Activated T-cell treated with anti-CD3 and anti-CD28 coated beads for 1 hour (primary cell): ENCODE results near the gene NCAM1.
"Not testable (repeated sequence)": the region's sequence is repeated elsewhere in the genome, so short reads cannot be mapped to it uniquely, and the experiment has no call there.

ENCODE experiments used
- DNase-seq: peaks from one replicate; pipeline ENCODE4 v3.0.0-alpha.2; 2020; ENCODE audit warnings: low read depth

The NCAM1 gene

DNA sequence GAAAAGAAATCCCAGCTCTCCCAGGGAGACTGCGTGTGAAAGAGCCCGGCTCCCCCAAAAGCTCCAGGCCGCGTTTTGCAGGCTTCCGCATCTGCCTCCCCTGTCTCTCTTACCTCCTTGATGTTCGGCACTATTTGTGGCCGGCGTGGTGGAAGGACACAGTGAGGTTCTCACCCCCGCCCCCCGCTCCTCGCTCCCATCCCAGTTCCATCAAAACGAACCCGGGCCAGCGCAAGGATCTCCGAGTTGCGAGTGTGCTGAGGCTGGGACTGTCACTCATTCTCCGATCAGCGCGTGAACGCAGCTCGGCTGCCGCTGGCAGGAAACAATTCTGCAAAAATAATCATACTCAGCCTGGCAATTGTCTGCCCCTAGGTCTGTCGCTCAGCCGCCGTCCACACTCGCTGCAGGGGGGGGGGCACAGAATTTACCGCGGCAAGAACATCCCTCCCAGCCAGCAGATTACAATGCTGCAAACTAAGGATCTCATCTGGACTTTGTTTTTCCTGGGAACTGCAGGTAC, at the start of gene NCAM1:
TSS of gene NCAM1 (plus strand) at position 275 of the 523 bp plus-strand sequence.
- DNase-seq: no peak

DNA sequence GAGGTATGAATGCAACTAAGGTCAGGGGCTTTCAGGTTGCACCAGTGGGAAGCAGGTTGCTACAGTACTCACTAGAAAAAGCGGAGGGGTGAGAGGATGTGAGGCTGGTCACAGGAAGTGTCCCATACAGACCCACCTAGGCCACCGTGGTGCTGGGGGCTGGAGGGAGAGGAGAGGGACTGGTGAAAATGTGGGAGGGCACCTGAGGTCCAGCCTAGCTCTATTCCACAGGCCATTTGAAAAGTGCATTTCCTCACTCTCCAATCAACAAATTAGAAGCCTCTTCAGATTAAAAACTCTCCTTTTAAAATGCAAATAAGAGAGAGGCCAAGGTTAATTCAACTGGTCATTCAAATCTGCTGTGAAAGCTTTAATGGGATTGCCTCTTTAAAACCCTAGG, 38.6 kb upstream of the NCAM1 start:
- no peak for DNase-seq

DNA sequence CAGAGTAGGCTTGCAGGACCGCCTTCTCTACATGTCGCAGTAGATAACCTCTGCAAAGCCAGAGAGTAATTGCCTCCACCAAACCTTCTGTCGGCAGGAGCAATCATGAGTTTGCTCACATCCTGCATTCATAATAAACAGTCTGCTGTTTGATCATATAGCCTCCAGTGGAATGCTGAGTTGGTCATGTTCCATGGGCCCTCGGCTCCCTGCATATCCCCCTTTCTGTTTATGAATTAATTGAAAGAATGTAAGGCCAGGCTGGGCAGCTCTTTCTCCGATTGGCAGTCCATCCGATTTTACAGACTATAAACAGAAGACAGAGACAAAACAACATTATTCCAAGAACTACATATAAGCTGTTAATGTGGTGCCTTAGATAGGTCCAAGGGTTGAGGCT, 36.4 kb upstream of the NCAM1 start:
- not testable (repeated sequence) for DNase-seq

DNA sequence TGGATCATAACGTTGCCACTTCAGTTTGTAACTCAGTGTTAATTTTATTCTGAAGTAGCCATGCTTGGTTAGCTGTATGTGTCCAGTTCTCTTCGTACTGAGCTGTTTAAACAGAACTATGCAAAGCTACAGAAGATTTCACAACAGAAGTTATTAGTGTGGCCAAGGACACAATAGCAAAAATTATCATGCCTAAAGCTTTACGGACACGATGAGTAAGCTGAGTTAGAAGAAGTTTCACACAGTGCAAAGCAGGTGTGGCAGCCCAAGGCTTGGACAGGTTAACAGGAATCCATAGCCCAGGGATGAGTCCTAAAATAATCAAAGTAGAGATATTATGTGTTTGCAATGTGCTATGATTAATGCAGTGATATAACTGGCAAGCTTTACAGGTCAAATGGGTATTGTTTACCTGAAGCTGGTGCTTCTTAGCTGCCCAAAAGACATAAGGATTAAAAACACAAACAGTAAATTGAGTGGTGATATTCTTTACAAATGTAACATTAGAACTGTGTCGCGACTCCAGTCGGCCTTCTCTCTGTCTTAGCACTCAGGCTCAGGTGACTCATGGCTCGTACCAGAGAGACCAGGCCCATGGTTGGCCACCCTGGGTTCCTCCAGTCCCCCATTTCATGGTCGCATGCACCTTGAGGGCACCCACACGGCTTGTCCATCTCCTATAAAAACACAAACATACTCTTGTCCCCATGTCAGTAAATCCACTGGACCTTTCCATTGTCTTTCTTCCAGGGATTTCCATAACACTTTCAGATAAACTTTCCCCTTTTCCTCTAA, 35.5 kb upstream of the NCAM1 start:
- no peak for DNase-seq

DNA sequence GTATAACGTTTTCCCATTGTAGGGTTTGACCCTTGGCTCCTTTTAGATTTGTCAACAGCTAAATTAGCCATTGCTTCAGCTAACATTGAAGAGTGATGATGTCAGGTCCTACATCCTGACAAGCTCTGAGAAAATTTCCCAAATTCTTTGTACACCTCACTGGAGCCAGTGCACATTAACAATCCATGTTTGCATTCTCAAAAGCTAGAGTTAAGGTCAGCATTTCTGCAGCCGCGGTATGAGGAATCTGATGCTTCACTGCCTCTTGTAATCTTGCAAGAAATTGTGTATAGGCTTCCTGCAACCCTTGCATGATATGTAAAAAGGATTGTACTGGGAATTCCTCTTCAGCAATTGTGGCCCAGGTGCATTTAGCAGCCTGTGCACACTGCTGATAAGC, 33.1 kb upstream of the NCAM1 start:
- DNase-seq: no peak

DNA sequence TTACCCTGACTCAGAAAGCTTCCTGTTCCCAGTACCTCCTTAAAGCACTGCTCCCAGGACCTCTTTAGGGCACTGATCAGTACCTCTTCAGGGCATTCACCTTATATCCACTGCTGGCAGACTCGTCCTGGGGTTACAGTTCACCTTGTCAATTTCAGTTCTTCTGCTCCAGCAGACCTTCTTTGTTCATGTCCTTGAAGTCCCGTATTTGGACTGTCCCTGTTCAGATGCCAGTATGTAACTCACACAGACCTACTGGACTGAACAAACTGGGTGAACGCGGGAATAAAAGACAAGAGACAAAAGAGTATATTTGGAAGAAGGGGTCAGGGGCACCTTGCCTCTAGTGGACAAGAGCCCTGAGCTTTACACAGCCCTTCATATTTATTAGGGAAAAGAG, 31.8 kb upstream of the NCAM1 start:
- DNase-seq: no peak

DNA sequence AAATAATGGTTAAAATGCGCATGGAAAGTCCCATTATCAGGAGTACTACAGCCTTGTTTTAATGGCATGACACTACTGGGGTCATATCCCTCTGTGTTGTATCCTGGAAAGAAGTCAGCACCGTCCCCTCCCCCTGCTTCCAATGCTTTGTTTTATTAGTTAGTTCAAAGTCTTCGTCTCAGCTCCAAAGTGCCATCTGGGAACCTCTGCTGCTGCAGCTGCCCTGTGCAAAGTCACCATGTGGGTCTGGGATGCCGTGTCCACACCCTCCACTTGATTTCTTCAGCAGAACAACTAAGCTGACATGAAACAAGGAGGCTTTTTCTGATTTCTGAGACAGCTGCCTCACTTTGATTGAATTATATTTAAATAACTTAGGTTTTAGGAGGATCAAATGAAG, 29.5 kb upstream of the NCAM1 start:
- DNase-seq: no peak

DNA sequence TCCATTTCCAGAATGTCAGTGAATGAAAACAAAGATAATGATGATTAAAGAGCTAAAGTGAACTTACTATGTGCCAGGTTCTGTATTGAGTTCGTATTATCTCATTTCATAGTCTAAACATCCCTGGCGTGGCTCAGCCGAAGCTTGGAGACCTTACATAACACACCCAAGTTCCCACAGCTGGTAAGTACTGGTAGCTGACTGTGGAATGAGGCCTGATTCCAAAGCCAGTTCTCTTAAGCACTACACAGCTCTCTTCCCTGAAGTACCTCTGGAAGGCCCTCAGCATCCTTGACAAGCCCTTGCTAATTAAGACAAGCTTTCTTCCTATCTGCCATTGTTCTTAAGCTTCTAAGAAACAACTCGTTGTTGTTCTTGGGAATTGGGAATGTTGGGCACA, 28.6 kb upstream of the NCAM1 start:
- DNase-seq: no peak

DNA sequence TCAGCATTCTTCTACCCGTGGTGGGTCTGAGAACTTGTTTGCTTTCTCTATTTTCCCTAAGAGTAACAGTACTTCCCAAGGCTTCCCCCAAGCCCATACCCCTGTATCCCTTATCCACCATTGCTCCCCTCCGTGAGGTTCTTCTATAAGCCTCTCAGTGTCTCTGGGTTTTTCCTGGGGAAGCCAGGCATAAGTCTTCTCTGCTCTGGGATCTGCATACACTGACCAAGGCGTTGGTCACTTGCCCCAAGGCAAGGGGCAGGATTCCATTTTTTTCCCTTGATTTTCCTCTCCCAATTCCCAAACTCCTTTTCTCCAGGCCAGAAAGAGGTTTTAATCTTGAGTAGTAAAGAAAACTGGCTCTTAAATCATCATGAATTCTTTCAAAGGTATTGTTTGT, 27.2 kb upstream of the NCAM1 start:
- no peak for DNase-seq

DNA sequence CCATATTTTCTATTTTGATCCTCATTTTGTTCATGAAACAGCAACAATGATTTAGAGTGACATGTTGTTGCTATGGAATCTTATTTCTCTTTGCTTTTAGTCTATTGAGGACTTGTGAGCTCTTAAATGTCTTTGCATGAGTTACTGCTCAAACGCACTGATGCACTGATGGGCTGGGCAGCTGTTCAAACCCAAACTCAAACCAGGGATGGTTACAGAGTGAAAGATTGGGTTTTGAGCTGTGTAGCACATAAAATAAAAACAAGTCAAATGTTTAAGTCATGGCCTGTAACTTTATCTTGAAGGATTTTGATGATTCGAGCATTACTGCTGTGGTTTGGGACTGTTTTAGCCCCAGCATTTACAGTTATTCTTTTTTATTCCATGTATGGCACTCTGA, 20.1 kb upstream of the NCAM1 start:
- DNase-seq: no peak

DNA sequence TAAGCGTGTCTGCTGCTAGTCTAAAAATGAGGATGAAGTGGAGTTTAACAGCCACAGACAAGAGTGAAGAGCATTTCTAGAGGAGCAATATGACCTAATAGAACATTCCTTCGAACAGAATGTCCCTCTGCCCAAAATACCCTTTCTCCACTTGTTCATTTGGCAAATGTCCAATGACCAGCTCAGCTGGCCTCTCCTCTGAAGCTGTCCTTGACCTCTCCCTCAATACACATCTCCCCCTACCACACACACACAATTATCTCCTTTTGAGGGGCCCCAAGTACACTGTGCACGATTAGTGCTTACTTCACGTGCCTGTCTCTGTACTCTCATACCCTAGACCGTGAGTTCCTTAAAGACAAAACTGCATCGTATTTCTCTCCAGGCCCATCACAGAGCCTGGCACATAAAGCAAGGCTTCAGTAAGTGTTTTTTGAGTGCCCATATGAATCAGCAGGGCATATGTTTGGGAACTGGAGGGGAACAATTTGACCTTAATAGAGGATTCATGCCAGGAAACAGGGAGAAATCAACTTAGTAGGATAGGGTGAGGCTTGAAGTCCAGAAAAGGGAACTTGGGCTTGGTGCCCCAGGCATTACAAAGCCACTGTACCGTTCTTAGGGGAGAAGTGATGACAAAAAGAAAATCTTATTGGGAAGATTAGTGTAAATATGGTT, 18.1 kb upstream of the NCAM1 start:
- no peak for DNase-seq

DNA sequence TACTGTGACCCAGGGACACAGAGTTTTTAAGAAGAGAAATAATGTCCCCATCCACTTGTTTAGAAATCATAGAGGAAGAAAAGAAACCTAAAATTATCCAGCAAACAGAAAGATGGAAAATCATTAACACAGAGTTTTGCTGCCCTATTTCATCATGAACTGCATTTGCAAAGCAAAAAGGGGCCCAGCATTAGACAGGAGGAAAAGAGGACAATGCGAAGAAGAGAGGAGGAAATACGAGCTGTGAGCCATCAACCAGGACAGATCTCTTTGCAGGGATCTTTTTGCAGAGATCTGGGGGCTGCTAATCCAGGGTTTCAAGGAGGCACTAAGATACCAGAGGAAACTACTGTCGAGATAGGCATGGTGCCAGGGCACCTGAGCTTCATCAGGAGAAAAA, 14.4 kb upstream of the NCAM1 start:
- DNase-seq: no peak

DNA sequence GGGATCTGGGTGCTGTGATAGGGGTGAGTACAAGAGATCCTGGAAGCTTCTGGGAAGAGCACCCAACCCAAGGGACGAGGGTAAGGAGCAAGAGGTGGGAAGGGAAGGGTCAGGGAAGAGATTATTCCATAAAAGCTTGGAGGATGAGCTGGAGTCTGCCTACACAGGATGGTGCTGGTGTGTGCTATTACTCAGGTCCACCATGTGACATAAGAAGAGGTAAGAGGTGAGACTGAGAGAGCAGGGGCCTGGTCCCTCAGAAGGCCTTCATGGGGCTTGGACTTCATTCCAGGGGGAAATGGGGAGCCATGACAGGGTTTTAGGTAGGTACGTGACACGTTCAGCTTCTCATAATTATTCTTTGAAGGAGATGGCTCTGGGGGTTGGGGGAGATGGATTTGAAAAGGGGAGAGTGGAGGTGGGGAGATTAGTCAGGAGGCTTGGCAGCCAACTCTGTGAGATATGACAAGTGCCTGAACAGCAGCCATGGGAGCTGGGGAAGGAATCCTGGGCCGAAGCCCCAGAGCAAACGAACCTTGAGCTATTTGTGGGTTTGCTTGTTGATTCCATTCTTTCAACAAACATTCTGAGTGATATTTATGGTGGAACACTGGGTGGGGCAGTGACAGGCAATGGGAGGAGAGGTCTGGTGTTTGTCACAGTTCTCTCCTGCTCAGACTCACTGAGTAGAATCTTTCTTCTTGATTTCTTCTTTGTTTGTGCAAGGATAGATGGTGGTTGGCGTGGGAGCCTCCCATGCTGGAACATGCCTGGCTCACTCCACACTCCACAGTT, 11.2 kb upstream of the NCAM1 start:
- no peak for DNase-seq

DNA sequence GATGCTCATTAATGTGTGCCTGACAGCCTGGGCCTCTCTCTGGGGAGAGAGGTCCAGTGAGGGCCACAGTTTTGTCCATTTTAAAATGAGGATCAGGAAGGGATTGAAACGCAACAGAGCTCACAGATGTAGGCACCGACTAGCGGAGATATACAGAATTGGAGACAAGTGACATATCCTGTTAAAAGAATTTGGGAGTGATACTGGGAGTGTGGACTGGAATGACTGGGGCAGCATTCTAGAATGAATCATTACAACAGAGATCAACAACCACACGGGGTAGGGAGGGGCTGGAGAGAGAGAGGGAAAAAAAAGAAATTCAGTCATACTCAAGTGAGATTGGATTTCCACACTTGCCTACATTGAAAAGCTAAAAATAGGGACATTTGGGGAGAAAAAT, 2.5 kb upstream of the NCAM1 start:
- DNase-seq: no peak

DNA sequence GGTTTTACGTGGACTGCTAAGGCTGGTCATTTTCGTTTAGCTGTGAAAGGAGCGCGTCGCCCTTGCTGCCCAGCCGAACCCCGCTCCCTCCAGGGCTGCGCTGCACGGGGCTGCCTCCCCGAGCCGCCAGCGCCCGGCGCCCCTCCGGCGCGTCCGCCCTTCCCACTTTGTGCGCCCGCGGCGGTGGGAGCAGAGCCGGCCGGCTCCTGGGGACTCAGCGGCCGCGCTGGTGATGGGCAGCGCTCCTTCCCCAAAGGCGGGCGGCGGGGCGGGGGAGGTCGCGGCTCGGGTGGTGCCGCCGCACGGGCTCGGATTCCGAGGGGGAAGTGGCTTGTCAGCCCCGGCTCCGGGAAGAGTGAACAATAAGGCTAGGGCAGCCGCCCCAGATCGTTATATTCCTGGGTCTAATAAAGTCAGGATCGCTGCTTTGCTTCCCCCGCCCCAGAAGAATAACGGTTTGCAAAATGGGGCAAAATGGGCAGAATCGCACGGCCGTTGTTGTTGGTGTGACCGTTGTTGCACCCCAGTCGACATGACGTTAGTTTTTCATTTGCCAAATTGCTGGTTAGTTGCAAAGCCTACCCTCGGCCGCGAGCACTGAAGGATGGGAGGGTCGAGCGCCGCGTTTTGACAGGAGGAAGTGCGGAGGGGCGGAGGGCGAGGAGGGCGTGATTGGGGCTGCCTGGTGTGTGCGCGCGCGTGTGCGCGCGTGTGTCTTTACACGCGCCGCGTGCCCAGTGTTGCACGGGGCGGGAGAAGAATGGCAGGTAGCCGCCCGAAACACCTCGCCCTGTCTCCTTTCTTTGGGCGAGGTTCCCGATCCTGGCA, 745 bp downstream of the NCAM1 start:
- no peak for DNase-seq

DNA sequence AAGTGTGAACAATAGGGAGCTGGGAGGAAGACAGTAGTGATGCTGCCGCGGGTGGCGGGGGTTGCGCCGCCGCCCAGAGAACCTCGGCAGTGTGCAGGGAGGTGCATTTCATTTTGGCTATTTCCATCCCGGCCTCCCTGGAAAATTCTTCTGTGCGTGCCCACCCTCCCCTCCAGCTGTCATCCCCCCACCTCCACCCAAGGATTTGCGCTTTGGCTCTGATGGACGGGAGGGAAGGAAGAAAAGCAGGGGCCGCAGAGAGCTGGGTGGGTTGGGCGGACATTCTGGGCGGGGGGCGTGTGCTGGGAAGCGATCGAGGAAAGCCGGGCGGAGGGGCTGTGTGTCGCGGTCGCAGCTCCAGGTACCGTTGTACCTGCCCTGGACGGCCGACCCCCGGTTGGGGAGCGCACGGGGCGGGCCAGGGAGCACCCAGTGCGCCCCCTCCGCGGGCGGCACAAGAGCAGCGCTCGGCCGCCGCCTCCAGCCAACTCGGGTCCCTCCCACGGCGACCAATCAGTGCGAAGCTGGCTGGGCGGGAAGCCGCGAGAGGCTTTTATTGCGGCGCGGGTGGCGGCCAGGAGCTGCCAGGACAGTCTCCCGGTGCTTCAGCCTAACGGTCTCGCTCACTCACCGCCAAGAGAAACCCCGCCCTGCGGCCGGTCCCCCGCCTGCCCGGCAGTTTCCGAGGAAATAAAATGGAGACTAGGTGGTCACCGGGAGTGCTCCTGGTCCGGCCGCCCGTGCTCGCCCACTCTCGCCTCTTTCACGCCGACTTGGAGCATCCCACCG, 1.6 kb downstream of the NCAM1 start:
- no peak for DNase-seq

DNA sequence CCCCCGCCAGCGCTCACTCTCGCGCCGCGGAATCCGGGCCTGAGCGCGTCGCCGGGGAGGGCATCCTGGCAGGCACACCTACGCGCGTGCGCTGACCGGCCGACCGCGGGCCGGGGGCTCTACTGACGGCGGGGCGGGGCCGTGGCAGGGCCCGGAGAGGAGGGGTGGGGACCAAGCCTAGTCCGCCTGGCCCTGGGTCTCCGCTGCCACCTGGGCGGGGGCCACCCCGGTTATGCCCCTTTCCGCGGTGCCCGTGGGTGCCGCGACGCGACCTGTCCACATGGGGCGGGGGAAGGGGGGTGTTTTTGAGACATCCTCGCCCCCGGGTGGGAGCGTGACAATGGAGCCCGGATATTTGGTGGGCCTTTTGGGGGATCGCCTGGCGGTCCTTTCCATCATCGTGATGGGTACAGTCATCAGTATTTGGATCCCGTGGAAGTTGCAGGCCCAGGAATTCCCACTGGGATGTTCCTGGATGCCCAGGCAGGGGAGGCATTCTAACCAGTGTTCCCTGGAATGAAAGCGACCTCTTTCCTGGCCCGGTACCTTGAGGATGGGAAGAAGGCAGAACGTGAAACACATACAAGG, 2.2 kb downstream of the NCAM1 start:
- DNase-seq: no peak

DNA sequence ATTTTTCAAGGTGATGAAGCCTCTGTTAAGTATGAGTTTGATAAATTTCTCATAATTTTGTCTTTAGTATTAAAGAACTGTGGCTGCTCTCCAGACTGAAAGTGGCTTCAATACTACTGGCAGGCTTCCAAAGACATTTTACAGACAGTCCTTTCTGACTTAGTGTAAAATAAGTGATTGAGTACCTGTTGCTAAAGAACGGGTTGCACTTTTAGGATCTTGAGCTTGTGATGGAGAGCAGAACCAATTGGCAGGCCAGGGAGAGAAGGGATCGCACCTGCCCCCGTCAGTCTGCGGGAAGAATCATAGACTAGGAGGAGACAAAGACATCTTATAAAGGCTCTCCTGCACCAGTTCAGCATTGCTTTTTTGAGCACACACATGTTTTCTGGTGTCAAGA, 4.4 kb downstream of the NCAM1 start:
- DNase-seq: no peak

DNA sequence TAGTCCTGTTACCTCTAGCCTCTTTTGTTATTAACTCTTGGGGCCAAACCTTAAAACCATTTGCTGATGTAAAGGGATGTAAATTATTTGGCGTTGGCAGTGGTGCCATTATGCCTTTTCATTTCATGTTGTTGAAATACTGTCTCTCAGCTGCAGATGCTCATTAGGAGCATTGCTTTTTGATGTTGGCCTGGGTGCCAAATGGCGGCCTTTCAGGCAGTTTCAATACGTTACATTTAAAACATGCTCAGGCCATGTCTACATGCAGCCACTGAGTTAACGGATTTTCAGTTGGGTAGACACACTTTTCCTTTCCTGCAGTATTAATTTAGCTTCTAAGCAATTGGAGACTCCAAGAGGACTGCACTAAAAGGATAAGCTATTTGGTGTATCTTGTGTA, 5.3 kb downstream of the NCAM1 start:
- DNase-seq: no peak

DNA sequence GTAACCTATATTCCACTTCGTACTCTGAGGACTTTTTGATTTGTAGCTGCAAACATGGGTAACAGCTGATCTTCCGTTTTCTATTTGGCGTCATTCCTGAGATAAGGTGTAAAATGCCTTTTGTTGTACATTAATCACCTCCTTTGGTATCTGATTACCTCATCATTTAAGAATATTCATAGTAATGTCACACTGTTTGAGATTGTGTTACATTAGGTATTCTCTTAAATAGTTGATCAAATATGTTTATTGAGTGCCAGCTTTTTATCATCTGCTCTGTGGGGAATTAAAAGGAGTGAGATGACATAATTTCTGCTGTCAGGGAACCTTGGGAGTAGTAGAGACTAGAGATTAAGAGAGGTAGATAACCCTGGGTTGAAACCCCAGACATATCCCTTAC, 5.9 kb downstream of the NCAM1 start:
- no peak for DNase-seq
